ENCODE results near the gene AKAP13. TPM values are rescaled to one million over a fixed set of nuclear protein-coding genes. Genes with fewer than 3 reads are reported as not detected.

AKAP13 gene
- total and polyA plus RNA-seq, 2 of the 8 experiments (the other 6 are each of a cell fraction or from before 2014, with no cell fraction given): 14.0 to 46.2 TPM

- TF ChIP-seq ATF2 (IDR thresholded peaks at IDR 0.05; ENCODE audit: low read length) (no peak), GABPA (IDR thresholded peaks at IDR 0.05; ENCODE audit: borderline replicate concordance, insufficient read depth, low read length) (no peak), RAD21 (IDR thresholded peaks at IDR 0.05 in 1 of 2, conservative IDR thresholded peaks at IDR 0.05 in 1 of 2; ENCODE audit: low read depth in 2 of 2, low read length in 2 of 2) (no peak), RNF2 (IDR thresholded peaks at IDR 0.05; ENCODE audit: borderline replicate concordance, low read depth, low read length, missing control alignments, poor library complexity, severe bottlenecking) (no peak), PHF8 (conservative IDR thresholded peaks at IDR 0.05; ENCODE audit: low read depth, low read length) (no peak), SP4 (IDR thresholded peaks at IDR 0.05; ENCODE audit: low read length) (no peak), TAF7 (optimal IDR thresholded peaks at IDR 0.05; ENCODE audit: borderline replicate concordance, low read depth, low read length) (no peak), SIX5 (IDR thresholded peaks at IDR 0.05; ENCODE audit: low read depth, low read length) (no peak)
These were observed 143.1 kb downstream of the AKAP13 start (continued) for GRCh38 chr15:85523530-85523929.

All from H1 (cell line).